ENCODE data around the gene FAS.

Gene FAS

DNA sequence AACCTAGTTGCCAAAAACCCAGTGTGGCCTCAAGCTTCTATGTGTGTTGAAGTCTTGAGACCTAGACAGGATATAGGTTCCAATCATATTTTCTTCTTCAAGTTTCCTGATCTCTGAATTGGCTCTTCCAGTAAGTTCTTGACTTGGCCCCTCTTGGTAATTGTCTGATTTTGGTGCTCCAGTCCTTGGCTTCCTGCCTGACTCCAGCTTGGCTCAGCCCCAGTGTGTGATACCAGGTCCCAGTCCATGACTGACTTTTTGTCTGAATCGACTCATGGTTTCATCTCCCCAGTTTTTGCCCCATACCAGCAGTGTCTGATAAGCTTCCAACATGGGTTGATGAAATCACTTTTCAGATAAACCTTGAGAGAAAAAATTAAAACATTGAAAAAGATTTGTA lies 72.3 kb downstream of the FAS start (continued):
- TF ChIP-seq ZBTB7A (tag by site-specific recombination; IDR thresholded peaks at IDR 0.05; ENCODE audit: low read depth) (no peak), ZNF211 (tag by site-specific recombination; IDR thresholded peaks at IDR 0.05; ENCODE audit: low read depth) (no peak), ZNF366 (tag by site-specific recombination; conservative IDR thresholded peaks at IDR 0.05) (no peak), ZNF350 (tag by site-specific recombination; IDR thresholded peaks at IDR 0.05) (no peak), ZNF394 (tag by site-specific recombination; IDR thresholded peaks at IDR 0.05; ENCODE audit: borderline replicate concordance) (no peak), ZNF560 (tag by site-specific recombination; IDR thresholded peaks at IDR 0.05; ENCODE audit: borderline replicate concordance) (no peak)

DNA sequence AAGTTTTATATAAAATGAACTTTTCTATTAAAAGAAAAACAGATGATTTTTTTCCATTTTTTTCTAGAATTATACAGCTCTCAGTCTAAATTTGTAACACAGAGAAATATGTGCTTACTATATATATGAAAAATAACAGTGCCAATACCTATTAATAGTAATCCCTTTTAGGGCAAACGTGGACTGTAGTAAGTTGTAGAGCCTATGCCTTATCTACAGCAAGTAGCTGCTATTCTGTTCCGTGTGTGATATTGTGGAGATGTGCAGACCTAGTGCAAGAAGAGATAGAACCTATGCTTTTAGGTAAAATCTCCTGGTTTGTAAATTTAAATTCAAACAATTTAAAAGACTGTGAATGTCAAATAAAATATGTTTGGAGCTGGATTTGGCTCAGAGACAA lies 72.9 kb downstream of the FAS start:
- H3K4me1 ChIP-seq (ENCODE audit: control insufficient read depth, insufficient read depth, low read length), result no peaks in the 10 kb centered on the region
- H3K27ac ChIP-seq (ENCODE audit: extremely low read depth, low read depth, low read length), result no peak overlapping the region
- H3K36me3 ChIP-seq (ENCODE audit: control insufficient read depth in 2 of 2, insufficient read depth in 1 of 2, low read length in 2 of 2), result no peaks in the 10 kb centered on the region
- no peaks in the 10 kb centered on the region for H3K9me3 ChIP-seq (ENCODE audit: control insufficient read depth, insufficient read depth, low read depth, low read length)
- ChIA-PET POLR2A (no interaction called here), CTCF (interaction anchor here (1.1 to 1.3 kb wide), 2 partner anchors 76 to 154 kb away, joined by 3 read pairs; no protein-coding TSS in a partner anchor)
- TF ChIP-seq SP7 (tag by site-specific recombination; IDR thresholded peaks at IDR 0.05) (no peak), KLF16 (tag by site-specific recombination; IDR thresholded peaks at IDR 0.05) (no peak), ZNF837 (tag by site-specific recombination; IDR thresholded peaks at IDR 0.05) (no peak), ZNF510 (tag by site-specific recombination; IDR thresholded peaks at IDR 0.05; ENCODE audit: insufficient replicate concordance) (no peak), ZNF768 (tag by site-specific recombination; IDR thresholded peaks at IDR 0.05) (no peak), ZNF426 (tag by site-specific recombination; IDR thresholded peaks at IDR 0.05) (no peak), ZNF624 (tag by site-specific recombination; IDR thresholded peaks at IDR 0.05) (no peak), ZNF514 (tag by site-specific recombination; IDR thresholded peaks at IDR 0.05) (no peak), ZNF621 (tag by site-specific recombination; IDR thresholded peaks at IDR 0.05) (no peak), ZNF24 (tag by site-specific recombination; IDR thresholded peaks at IDR 0.05) (no peak), ZNF785 (tag by site-specific recombination; IDR thresholded peaks at IDR 0.05) (no peak), ZNF335 (tag by site-specific recombination; conservative IDR thresholded peaks at IDR 0.05) (no peak), ZNF19 (tag by site-specific recombination; IDR thresholded peaks at IDR 0.05; ENCODE audit: low read depth) (no peak), ZFHX2 (tag by site-specific recombination; conservative IDR thresholded peaks at IDR 0.05) (no peak)
- TF ChIP-seq, protein P1, sequence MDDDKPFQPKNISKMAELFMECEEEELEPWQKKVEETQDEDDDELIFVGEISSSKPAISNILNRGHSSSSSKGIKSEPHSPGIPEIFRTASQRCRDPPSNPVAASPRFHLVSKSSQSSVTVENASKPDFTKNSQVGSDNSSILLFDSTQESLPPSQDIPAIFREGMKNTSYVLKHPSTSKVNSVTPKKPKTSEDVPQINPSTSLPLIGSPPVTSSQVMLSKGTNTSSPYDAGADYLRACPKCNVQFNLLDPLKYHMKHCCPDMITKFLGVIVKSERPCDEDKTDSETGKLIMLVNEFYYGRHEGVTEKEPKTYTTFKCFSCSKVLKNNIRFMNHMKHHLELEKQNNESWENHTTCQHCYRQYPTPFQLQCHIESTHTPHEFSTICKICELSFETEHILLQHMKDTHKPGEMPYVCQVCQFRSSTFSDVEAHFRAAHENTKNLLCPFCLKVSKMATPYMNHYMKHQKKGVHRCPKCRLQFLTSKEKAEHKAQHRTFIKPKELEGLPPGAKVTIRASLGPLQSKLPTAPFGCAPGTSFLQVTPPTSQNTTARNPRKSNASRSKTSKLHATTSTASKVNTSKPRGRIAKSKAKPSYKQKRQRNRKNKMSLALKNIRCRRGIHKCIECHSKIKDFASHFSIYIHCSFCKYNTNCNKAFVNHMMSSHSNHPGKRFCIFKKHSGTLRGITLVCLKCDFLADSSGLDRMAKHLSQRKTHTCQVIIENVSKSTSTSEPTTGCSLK (tag by site-specific recombination; IDR thresholded peaks at IDR 0.05), result no peak
- TF ChIP-seq, protein P2, sequence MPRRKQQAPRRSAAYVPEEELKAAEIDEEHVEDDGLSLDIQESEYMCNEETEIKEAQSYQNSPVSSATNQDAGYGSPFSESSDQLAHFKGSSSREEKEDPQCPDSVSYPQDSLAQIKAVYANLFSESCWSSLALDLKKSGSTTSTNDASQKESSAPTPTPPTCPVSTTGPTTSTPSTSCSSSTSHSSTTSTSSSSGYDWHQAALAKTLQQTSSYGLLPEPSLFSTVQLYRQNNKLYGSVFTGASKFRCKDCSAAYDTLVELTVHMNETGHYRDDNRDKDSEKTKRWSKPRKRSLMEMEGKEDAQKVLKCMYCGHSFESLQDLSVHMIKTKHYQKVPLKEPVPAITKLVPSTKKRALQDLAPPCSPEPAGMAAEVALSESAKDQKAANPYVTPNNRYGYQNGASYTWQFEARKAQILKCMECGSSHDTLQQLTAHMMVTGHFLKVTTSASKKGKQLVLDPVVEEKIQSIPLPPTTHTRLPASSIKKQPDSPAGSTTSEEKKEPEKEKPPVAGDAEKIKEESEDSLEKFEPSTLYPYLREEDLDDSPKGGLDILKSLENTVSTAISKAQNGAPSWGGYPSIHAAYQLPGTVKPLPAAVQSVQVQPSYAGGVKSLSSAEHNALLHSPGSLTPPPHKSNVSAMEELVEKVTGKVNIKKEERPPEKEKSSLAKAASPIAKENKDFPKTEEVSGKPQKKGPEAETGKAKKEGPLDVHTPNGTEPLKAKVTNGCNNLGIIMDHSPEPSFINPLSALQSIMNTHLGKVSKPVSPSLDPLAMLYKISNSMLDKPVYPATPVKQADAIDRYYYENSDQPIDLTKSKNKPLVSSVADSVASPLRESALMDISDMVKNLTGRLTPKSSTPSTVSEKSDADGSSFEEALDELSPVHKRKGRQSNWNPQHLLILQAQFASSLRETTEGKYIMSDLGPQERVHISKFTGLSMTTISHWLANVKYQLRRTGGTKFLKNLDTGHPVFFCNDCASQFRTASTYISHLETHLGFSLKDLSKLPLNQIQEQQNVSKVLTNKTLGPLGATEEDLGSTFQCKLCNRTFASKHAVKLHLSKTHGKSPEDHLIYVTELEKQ (tag by site-specific recombination; IDR thresholded peaks at IDR 0.05; ENCODE audit: borderline replicate concordance), result no peak
- TF ChIP-seq, protein P3, sequence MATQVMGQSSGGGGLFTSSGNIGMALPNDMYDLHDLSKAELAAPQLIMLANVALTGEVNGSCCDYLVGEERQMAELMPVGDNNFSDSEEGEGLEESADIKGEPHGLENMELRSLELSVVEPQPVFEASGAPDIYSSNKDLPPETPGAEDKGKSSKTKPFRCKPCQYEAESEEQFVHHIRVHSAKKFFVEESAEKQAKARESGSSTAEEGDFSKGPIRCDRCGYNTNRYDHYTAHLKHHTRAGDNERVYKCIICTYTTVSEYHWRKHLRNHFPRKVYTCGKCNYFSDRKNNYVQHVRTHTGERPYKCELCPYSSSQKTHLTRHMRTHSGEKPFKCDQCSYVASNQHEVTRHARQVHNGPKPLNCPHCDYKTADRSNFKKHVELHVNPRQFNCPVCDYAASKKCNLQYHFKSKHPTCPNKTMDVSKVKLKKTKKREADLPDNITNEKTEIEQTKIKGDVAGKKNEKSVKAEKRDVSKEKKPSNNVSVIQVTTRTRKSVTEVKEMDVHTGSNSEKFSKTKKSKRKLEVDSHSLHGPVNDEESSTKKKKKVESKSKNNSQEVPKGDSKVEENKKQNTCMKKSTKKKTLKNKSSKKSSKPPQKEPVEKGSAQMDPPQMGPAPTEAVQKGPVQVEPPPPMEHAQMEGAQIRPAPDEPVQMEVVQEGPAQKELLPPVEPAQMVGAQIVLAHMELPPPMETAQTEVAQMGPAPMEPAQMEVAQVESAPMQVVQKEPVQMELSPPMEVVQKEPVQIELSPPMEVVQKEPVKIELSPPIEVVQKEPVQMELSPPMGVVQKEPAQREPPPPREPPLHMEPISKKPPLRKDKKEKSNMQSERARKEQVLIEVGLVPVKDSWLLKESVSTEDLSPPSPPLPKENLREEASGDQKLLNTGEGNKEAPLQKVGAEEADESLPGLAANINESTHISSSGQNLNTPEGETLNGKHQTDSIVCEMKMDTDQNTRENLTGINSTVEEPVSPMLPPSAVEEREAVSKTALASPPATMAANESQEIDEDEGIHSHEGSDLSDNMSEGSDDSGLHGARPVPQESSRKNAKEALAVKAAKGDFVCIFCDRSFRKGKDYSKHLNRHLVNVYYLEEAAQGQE (tag by site-specific recombination; IDR thresholded peaks at IDR 0.05), result no peak
- no peak overlapping the region for H3K4me3 ChIP-seq (ENCODE audit: low read depth, low read length)
